Sigmoid colon (tissue), 7 donors: Measurements from ENCODE around the gene ACOXL. TPM values are rescaled to one million over a fixed set of nuclear protein-coding genes. Genes with fewer than 3 reads are reported as not detected.
A peak's percentile ranks its signal among the peaks of the same experiment; 100 is the strongest.

Source experiments
- DNase-seq: peaks from one replicate; pipeline ENCODE4 v3.0.0-alpha.2; 2019
- H3K27ac ChIP-seq, 4 donors: fragments of 200-600 bp; sonication (generic); one replicate each; pipeline ENCODE4 v1.5.1; 2016 to 2019; ENCODE audit warnings: mild to moderate bottlenecking in 1 of 4
- H3K27me3 ChIP-seq, 3 donors: fragments of 200-600 bp; sonication (generic); one replicate each; pipeline ENCODE4 v1.5.1; 2019; ENCODE audit warnings: mild to moderate bottlenecking in 1 of 3
- H3K36me3 ChIP-seq, 4 donors: fragments of 200-600 bp; sonication (generic); one replicate each; pipeline ENCODE4 v1.5.1; 2016 to 2019
- H3K4me1 ChIP-seq, 4 donors: fragments of 200-600 bp; sonication (generic); one replicate each; pipeline ENCODE4 v1.5.1; 2017 to 2019
- H3K4me3 ChIP-seq, 4 donors: fragments of 200-600 bp; sonication (generic); one replicate each; pipeline ENCODE4 v1.5.1; 2017 to 2019; ENCODE audit warnings: mild to moderate bottlenecking in 2 of 4, moderate library complexity in 1 of 4
- H3K9me3 ChIP-seq, 4 donors: fragments of 200-600 bp in 3 of 4; sonication (generic) in 3 of 4; one replicate each; pipeline versions ENCODE4 v1.5.1 to v1.6.1; 2013 to 2019
- EP300 ChIP-seq, 4 donors: sonication (generic); formaldehyde crosslinking; IDR thresholded peaks; one replicate each; pipeline ENCODE4 v1.6.1; 2017; ENCODE audit warnings: antibody characterized with exemption in 4 of 4
- POLR2A ChIP-seq, 2 donors: fragments of 450-650 bp; IDR thresholded peaks; one replicate each; pipeline ENCODE4 v1.6.1; 2016; ENCODE audit warnings: antibody characterized with exemption in 2 of 2, mild to moderate bottlenecking in 2 of 2, moderate library complexity in 2 of 2
- POLR2AphosphoS5 ChIP-seq, 4 donors: sonication (generic); formaldehyde crosslinking; IDR thresholded peaks; one replicate each; pipeline ENCODE4 v1.6.1; 2017; ENCODE audit warnings: antibody characterized with exemption in 4 of 4
- WGBS, 2 donors: extraction: QIAGEN DNeasy Blood & Tissue Kit; methylation state at CpG; one replicate each; pipeline ENCODE4 v1.1.7; 2013; 5-methylcytosine and 5-hydroxymethylcytosine counted together
- intact Hi-C: fragments of 100-400 bp; cut with DNase I; formaldehyde crosslinking; loops from one replicate; pipeline ENCODE4 v1.15.1; 2023
- polyA plus RNA-seq, 3 donors: library from polyadenylated mRNA; stranded (reverse); fragments of 200-250 nt; gene quantifications; one replicate each; pipeline ENCODE4 v1.2.3, GENCODE V29; 2013
- total RNA-seq, 4 donors: library from RNA; depleted of rRNA; stranded (reverse); fragments of >200 nt; gene quantifications; one replicate each; pipeline ENCODE4 v1.1.0, GENCODE V29; 2016
- TF ChIP-seq, protein P1 (sequence below), 4 experiments: fragments of 450-650 bp in 3 of 4; fragments of 200-600 bp in 1 of 4; IDR thresholded peaks; one replicate each; pipeline ENCODE4 v1.5.1; 2016 to 2019; ENCODE audit warnings: antibody characterized with exemption in 4 of 4, mild to moderate bottlenecking in 3 of 4, moderate library complexity in 2 of 4
- donor health status: healthy with polysubstance abuse.
- donor health status: Bipolar disorder and iron deficiency.
- donor health status: healthy.

Gene ACOXL
- total and polyA plus RNA-seq, 7 donors = 0.45 TPM; not detected in 6

DNA sequence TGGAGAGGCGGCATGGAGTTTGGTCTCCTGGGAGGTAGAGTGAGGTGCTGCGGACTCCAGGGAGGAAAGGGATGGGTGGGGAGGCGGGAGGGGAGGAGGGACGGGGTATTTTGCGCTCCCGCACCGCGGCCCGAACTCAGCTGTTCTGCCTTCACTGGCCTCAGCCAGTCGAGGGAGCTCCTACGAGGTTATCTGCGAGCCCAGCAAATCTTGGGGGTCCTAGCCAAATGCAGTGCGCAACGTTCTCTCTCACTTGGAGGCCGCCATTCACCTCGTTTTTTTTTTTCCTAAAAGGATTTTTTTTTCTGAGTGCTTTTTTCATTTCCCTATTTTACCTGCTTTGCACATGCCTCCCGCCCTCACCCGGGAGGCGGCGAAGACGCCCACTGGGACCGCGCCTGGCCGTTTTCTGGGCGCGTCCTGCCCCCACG lies 387.5 kb downstream of the ACOXL start:
- intact Hi-C loops = loop anchor here (10.0 kb wide), 1 partner anchor 935 kb away; the partner anchor contains the start of gene TMEM87B
- DNase-seq = no peak
- TF ChIP-seq EP300 (IDR thresholded peaks at IDR 0.05) = no peak
- no peak for TF ChIP-seq POLR2AphosphoS5 (IDR thresholded peaks at IDR 0.05)
- TF ChIP-seq, protein P1, sequence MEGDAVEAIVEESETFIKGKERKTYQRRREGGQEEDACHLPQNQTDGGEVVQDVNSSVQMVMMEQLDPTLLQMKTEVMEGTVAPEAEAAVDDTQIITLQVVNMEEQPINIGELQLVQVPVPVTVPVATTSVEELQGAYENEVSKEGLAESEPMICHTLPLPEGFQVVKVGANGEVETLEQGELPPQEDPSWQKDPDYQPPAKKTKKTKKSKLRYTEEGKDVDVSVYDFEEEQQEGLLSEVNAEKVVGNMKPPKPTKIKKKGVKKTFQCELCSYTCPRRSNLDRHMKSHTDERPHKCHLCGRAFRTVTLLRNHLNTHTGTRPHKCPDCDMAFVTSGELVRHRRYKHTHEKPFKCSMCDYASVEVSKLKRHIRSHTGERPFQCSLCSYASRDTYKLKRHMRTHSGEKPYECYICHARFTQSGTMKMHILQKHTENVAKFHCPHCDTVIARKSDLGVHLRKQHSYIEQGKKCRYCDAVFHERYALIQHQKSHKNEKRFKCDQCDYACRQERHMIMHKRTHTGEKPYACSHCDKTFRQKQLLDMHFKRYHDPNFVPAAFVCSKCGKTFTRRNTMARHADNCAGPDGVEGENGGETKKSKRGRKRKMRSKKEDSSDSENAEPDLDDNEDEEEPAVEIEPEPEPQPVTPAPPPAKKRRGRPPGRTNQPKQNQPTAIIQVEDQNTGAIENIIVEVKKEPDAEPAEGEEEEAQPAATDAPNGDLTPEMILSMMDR (IDR thresholded peaks at IDR 0.05) = no peak
- TF ChIP-seq POLR2A (IDR thresholded peaks at IDR 0.05) = no peak
- Histone ChIP-seq H3K9me3 (no peaks in the 10 kb centered on the region), H3K4me1 (peaks cover 0 to 59% (median 53%) of the 10 kb centered on the region in 4 donors), H3K4me3 (peak overlapping the region; percentile 52 to 82 (median 76)), H3K36me3 (peaks cover 0 to 4% (median 1%) of the 10 kb centered on the region in 4 donors), H3K27me3 (peaks cover 18 to 56% (median 46%) of the 10 kb centered on the region in 3 donors), H3K27ac (peak overlapping the region in 3 of 4 donors; percentile 60 to 75 (median 65))
- WGBS, 2 donors = 3 to 4% methylated on average over 27 of the region's 27 CpGs

GRCh38 chr2:111120253-111121027 lies 388.1 kb downstream of the ACOXL start, which contains the start of gene BCL2L11:
BCL2L11 (plus strand) TSS chr2:111120914; CDS start chr2:111123746, 2,832 bp downstream.
- no peaks in the 10 kb centered on the region for H3K9me3 ChIP-seq
- peaks cover 0 to 9% (median 2%) of the 10 kb centered on the region in 4 donors for H3K36me3 ChIP-seq
- TF ChIP-seq, protein P1 (IDR thresholded peaks at IDR 0.05) = no peak
- peak; percentile 70 to 92 (median 90) for TF ChIP-seq POLR2AphosphoS5 (IDR thresholded peaks at IDR 0.05)
- H3K27me3 ChIP-seq = peaks cover 18 to 51% (median 40%) of the 10 kb centered on the region in 3 donors
- H3K4me3 ChIP-seq = peak within 1 kb of the TSS; percentile 52 to 82 (median 76)
- DNase-seq = peak; percentile 94
- intact Hi-C loops = loop anchor here (10.0 kb wide), 1 partner anchor 934 kb away; the partner anchor contains the start of gene TMEM87B
- WGBS, 2 donors = 0 to 1% methylated on average over 98 of the region's 98 CpGs
- peaks cover 0 to 59% (median 53%) of the 10 kb centered on the region in 4 donors for H3K4me1 ChIP-seq
- peak within 1 kb of the TSS; percentile 60 to 75 (median 71) for H3K27ac ChIP-seq

GRCh38 chr2:111121028-111121827 lies 388.9 kb downstream of the ACOXL start:
- H3K27me3 ChIP-seq = peaks cover 18 to 43% (median 34%) of the 10 kb centered on the region in 3 donors
- H3K27ac ChIP-seq = peak overlapping the region; percentile 60 to 75 (median 71)
- TF ChIP-seq, protein P1 (IDR thresholded peaks at IDR 0.05) = no peak
- TF ChIP-seq POLR2AphosphoS5 (IDR thresholded peaks at IDR 0.05) (peak in 1 of 4 donors; percentile 32), EP300 (IDR thresholded peaks at IDR 0.05) (no peak), POLR2A (IDR thresholded peaks at IDR 0.05) (no peak)
- peak; percentile 73 for DNase-seq
- no peaks in the 10 kb centered on the region for H3K9me3 ChIP-seq
- H3K4me1 ChIP-seq = peaks cover 0 to 59% (median 53%) of the 10 kb centered on the region in 4 donors
- H3K4me3 ChIP-seq = peak overlapping the region; percentile 52 to 82 (median 76)
- 0% methylated on average over 80 of the region's 80 CpGs for whole genome bisulfite sequencing, 2 donors
- H3K36me3 ChIP-seq = peaks cover 0 to 15% (median 2%) of the 10 kb centered on the region in 4 donors
- intact Hi-C loops = loop anchor here (10.0 kb wide), 1 partner anchor 934 kb away; the partner anchor contains the start of gene TMEM87B

DNA sequence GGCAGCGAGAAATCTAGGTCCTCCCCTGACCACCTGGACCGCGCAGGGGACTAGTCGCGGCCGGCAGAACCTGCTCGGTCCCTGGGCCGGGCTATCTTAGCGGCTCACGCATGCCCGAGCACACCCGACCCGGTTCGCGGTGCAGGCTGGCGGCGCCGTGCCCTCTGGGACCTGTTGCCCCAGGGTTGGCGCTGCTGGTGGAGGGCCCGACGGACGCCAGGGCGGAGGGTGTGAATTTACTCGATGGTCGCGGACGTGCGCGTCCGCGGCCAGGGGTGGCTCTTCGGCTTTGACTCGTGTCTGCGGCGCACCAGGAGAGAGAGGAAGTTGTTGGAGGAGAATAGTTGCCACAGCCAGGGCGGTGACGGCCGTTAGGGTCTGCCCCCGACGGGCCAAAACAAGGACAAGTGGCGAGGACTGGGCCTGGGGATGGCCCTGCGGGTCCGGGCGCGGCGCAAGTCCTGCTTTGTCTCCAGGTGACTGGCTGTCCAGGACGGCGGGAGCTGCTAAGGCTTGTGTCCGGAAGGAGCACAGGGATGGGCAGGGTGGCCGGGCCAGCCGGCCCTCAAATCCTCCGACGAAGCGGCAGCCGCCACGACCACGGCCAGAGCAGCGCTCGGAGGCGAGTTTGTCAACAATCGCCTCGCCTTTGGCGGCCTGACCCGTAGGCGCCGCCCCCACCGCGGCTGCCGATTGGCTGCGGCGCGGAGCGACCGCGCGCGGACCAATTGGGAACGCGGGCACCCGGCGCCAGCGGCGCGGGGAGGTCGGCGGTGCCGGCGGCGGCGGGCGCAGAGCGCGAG lies 389.7 kb downstream of the ACOXL start:
- Histone ChIP-seq H3K9me3 (no peaks in the 10 kb centered on the region), H3K4me1 (peaks cover 0 to 55% (median 49%) of the 10 kb centered on the region in 4 donors), H3K27me3 (peaks cover 18 to 35% (median 27%) of the 10 kb centered on the region in 3 donors), H3K36me3 (peaks cover 0 to 15% (median 2%) of the 10 kb centered on the region in 4 donors), H3K4me3 (peak overlapping the region; percentile 52 to 82 (median 76)), H3K27ac (peak overlapping the region; percentile 74 to 82 (median 78))
- peak; percentile 92 for DNase-seq
- intact Hi-C loops = loop anchor here (10.0 kb wide), 1 partner anchor 933 kb away; the partner anchor contains the start of gene TMEM87B
- WGBS, 2 donors = 0 to 1% methylated on average over 93 of the region's 93 CpGs
- TF ChIP-seq EP300 (IDR thresholded peaks at IDR 0.05) (no peak), POLR2AphosphoS5 (IDR thresholded peaks at IDR 0.05) (peak; percentile 39 to 88 (median 74)), POLR2A (IDR thresholded peaks at IDR 0.05) (peak; percentile 13 to 49)
- TF ChIP-seq, protein P1 (IDR thresholded peaks at IDR 0.05) = no peak
